Measurements from ENCODE around the gene LCN15.

GRCh38 chr9:136747161-136748060 lies 16.9 kb downstream of the LCN15 start:
- TF ChIP-seq CTCF (IDR thresholded peaks at IDR 0.05) (no peak), POLR2A (IDR thresholded peaks at IDR 0.05) (no peak), EP300 (IDR thresholded peaks at IDR 0.05) (no peak)

Data from stomach (tissue), 4 donors.